Measurements from ENCODE around the gene NDE1. TPM values are rescaled to one million over a fixed set of nuclear protein-coding genes. Genes with fewer than 3 reads are reported as not detected.

NDE1 gene
- total and polyA plus RNA-seq, 2 of the 4 experiments (the other 2 are of a cell fraction), result 22.7 to 29.2 TPM

DNA sequence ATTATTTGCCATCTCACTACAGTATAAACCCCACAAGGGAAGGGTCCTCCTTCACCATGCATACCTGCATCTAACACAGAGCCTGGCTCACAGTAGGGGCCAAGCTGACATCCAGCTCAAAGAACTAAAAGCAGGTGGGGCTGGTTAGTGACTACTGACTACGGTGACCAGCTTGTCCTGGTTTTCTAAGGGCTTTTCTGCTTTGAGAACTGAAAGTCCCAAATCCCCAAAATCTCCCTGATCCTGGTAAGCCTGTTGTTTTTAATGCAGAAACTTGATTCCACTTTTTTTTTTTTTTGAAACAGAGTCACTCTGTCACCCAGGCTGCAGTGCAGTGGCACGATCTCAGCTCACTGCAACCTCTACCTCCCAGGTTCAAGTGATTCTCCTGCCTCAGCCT, 89.4 kb downstream of the NDE1 start:
- no peak overlapping the region for H4K5ac ChIP-seq (ENCODE audit: low read depth, low read length)
- no peak for TF ChIP-seq CEBPB (IDR thresholded peaks at IDR 0.05; ENCODE audit: low read depth, low read length)
- TF ChIP-seq MXI1 (IDR thresholded peaks at IDR 0.05; ENCODE audit: borderline replicate concordance, low read depth, low read length), result no peak
- TF ChIP-seq MAFK (IDR thresholded peaks at IDR 0.05; ENCODE audit: low read depth, low read length), result no peak
- no peak for TF ChIP-seq NFE2L2 (IDR thresholded peaks at IDR 0.05; ENCODE audit: low read depth, low read length)
- TF ChIP-seq, protein P1, sequence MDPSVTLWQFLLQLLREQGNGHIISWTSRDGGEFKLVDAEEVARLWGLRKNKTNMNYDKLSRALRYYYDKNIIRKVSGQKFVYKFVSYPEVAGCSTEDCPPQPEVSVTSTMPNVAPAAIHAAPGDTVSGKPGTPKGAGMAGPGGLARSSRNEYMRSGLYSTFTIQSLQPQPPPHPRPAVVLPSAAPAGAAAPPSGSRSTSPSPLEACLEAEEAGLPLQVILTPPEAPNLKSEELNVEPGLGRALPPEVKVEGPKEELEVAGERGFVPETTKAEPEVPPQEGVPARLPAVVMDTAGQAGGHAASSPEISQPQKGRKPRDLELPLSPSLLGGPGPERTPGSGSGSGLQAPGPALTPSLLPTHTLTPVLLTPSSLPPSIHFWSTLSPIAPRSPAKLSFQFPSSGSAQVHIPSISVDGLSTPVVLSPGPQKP (IDR thresholded peaks at IDR 0.05; ENCODE audit: borderline replicate concordance, low read depth, low read length), result no peak
- no peak for TF ChIP-seq FOS (IDR thresholded peaks at IDR 0.05; ENCODE audit: low read depth, low read length)
- ChIA-PET POLR2A (ENCODE audit: unreplicated experiment) (interaction anchor here (0.6 kb wide), 1 partner anchor 12 kb away, joined by 4 read pairs; no protein-coding TSS in a partner anchor), CTCF (no interaction called here)
- no peak overlapping the region for H3K14ac ChIP-seq (replicated peaks; ENCODE audit: low read depth, low read length)
- H4K8ac ChIP-seq (ENCODE audit: low read depth in 2 of 2, low read length in 2 of 2), result no peak overlapping the region
- H2BK120ac ChIP-seq (ENCODE audit: low read depth, low read length), result no peak overlapping the region
- no peak overlapping the region for H3K56ac ChIP-seq (ENCODE audit: extremely low read depth, insufficient read depth, low read length)
- H2AK5ac ChIP-seq (ENCODE audit: low read depth, low read length), result no peak overlapping the region
- no peak for DNase-seq
- no peak overlapping the region for H3K4me2 ChIP-seq (ENCODE audit: low read depth, low read length)
- H3K9ac ChIP-seq (ENCODE audit: low read depth, low read length), result no peak overlapping the region
- intact Hi-C loops (cut with micrococcal nuclease), result no loop called here
- H2AFZ ChIP-seq (replicated peaks; ENCODE audit: low read length, poor library complexity), result no peak overlapping the region
- H4K20me1 ChIP-seq (ENCODE audit: insufficient read depth, low read length), result no peaks in the 10 kb centered on the region
- peaks cover 3% of the 10 kb centered on the region; the same call in 1 of the 2 replicates for H3K9me1 ChIP-seq (ENCODE audit: insufficient read depth, low read length)
- H3K9me3 ChIP-seq (ENCODE audit: control insufficient read depth, insufficient read depth, low read length), result peaks cover 7% of the 10 kb centered on the region
- H2BK15ac ChIP-seq (ENCODE audit: low read depth, low read length), result no peak overlapping the region
- BruUV-seq (replicated peaks), result no TSS peak
- no peaks in the 10 kb centered on the region for H3K27me3 ChIP-seq (ENCODE audit: control insufficient read depth, insufficient read depth, low read length)
- no CpG with 5 or more reads among the region's 2 CpGs for WGBS, 2 experiments (ENCODE audit: extremely low coverage in 2 of 2, insufficient read length in 1 of 2)
- no peak overlapping the region for H3K27ac ChIP-seq (ENCODE audit: insufficient read depth, low read length)
- H3K36me3 ChIP-seq (ENCODE audit: control insufficient read depth, insufficient read depth, low read length), result no peaks in the 10 kb centered on the region
- ATAC-seq (ENCODE audit: low read depth), result no peak
- no peak overlapping the region for H3K4ac ChIP-seq (ENCODE audit: low read depth, low read length)
- H3K4me1 ChIP-seq (ENCODE audit: control insufficient read depth, insufficient read depth, low read length), result peaks cover 2% of the 10 kb centered on the region; the same call in 1 of the 2 replicates
- no peak overlapping the region for H3K4me3 ChIP-seq (ENCODE audit: insufficient read depth, low read depth, low read length)
- in situ Hi-C loops (cut with MboI; ENCODE audit: low sequenced_read_pairs), result no loop called here
- no peak overlapping the region for H3K23ac ChIP-seq (ENCODE audit: low read depth, low read length)
- no peak overlapping the region for H2BK5ac ChIP-seq (ENCODE audit: low read depth, low read length, poor library complexity, severe bottlenecking)
- H4K91ac ChIP-seq (ENCODE audit: insufficient read depth, low read depth, low read length), result no peak overlapping the region
- no peak overlapping the region for H3K18ac ChIP-seq (ENCODE audit: low read depth, low read length)
- H2AK9ac ChIP-seq (replicated peaks; ENCODE audit: low read depth, low read length, poor library complexity), result no peak overlapping the region
- no peaks in the 10 kb centered on the region for H3K79me1 ChIP-seq (ENCODE audit: low read depth in 1 of 2, low read length in 2 of 2)
- dilution Hi-C loops (cut with HindIII; ENCODE audit: low sequenced_read_pairs, unreplicated experiment), result no loop called here
- no peak overlapping the region for H2BK20ac ChIP-seq (ENCODE audit: low read depth, low read length)

Data from IMR-90 (cell line).